HEK293T (cell line): Measurements from ENCODE around the gene TMC5.

Experiments
- BHLHE40 ChIP-seq: fragments of 450-650 bp; IDR thresholded peaks from 2 replicates; pipeline ENCODE4 v1.6.1; 2016; ENCODE audit warnings: mild to moderate bottlenecking, moderate library complexity, borderline replicate concordance
- FOXM1 ChIP-seq: fragments of 450-650 bp; IDR thresholded peaks from 2 replicates; pipeline ENCODE4 v1.6.1; 2017; ENCODE audit warnings: mild to moderate bottlenecking, borderline replicate concordance
- L3MBTL2 ChIP-seq: fragments of 450-650 bp; conservative IDR thresholded peaks from 2 replicates; pipeline ENCODE4 v1.6.1; 2016; ENCODE audit warnings: mild to moderate bottlenecking
- TARDBP ChIP-seq: fragments of 450-650 bp; IDR thresholded peaks from 2 replicates; pipeline ENCODE4 v1.6.1; 2016

- no peak for TF ChIP-seq TARDBP
- no peak for TF ChIP-seq FOXM1
- no peak for TF ChIP-seq BHLHE40
- TF ChIP-seq L3MBTL2 = no peak
Measured at GRCh38 chr16:19430345-19430744, 12.7 kb downstream of the TMC5 start.
